RWPE2 (cell line): ENCODE measurements around the gene HEPN1.

Experiments
- ATAC-seq: fragments of 200-7000 bp; cut with Tn5 transposase; 3 replicates; pipeline ENCODE4 v1.9.1; 2021; ENCODE audit warnings: low read depth
- DNase-seq: peaks from one replicate; pipeline ENCODE4 v3.0.0-alpha.2; 2020; ENCODE audit warnings: low spot score
- H3K27ac ChIP-seq: fragments of 450-650 bp; 2 replicates; pipeline ENCODE4 v1.5.1; 2017; ENCODE audit warnings: mild to moderate bottlenecking; ENCODE audit not compliant: poor library complexity, severe bottlenecking
- H3K27me3 ChIP-seq: fragments of 250-450 bp; sonication (Bioruptor Pico); 2 replicates; pipeline ENCODE4 v1.5.1; 2021; ENCODE audit warnings: mild to moderate bottlenecking, moderate library complexity; ENCODE audit not compliant: insufficient read depth, poor library complexity, severe bottlenecking
- H3K36me3 ChIP-seq: fragments of 250-450 bp; sonication (Bioruptor Pico); 2 replicates; pipeline ENCODE4 v1.5.1; 2020; ENCODE audit warnings: low read depth, mild to moderate bottlenecking, moderate library complexity
- H3K4me1 ChIP-seq: fragments of 250-450 bp; sonication (Bioruptor Pico); 2 replicates; pipeline ENCODE4 v1.5.1; 2021; ENCODE audit warnings: mild to moderate bottlenecking, moderate library complexity; ENCODE audit not compliant: insufficient read depth, poor library complexity, severe bottlenecking
- H3K4me3 ChIP-seq: fragments of 250-450 bp; sonication (Bioruptor Pico); 2 replicates; pipeline ENCODE4 v1.5.1; 2021; ENCODE audit warnings: mild to moderate bottlenecking, moderate library complexity; ENCODE audit not compliant: severe bottlenecking
- H3K9me3 ChIP-seq: fragments of 250-450 bp; sonication (Bioruptor Pico); 2 replicates; pipeline ENCODE4 v1.5.1; 2021; ENCODE audit warnings: mild to moderate bottlenecking, moderate library complexity; ENCODE audit not compliant: severe bottlenecking
- TF ChIP-seq, protein P1 (sequence below): fragments of 450-650 bp; IDR thresholded peaks from one replicate; pipeline ENCODE4 v1.5.1; 2017; ENCODE audit warnings: mild to moderate bottlenecking, moderate library complexity; ENCODE audit not compliant: poor library complexity, severe bottlenecking

Gene HEPN1

DNA sequence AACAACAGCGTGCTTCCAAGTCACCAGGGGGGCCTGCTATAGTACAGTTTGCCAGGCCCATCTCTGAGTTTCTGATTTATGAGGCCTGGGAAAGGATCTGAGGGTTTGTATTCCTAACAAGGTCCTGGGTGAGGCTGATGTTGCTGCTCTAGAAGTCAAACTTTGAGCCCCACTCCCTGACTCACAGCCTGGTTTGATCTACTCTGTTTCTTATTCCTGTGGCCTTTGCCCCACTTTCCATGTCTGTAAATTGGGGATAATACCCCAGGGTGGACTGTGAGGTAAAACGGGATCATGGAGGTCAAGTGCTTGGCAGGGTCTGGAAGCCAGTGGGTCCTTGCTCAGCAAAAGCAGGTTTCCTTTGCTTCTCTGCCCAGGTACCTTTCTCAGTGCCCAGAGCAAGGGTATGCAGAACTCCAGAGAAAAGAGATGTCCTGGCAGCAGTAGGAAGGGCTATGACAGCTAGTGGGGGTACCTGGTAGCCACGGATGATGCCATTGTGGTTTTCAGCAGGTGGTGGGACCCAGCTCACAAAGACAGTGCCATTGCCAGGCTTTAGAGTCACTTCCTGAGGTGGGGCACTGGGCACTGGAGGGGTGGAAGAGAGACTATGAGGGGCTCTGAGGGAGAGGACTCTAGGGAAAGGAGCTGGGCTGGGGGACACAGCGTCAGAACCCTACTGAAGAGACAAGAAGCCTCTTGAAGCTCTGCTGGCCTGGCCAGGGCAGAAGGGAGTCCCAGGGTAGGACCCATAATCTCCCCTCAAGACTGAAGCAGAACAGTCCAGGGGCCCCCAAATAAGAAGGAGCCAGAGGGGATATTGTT lies 24.2 kb upstream of the HEPN1 start:
- no peak overlapping the region for H3K27ac ChIP-seq
- H3K9me3 ChIP-seq: no peaks in the 10 kb centered on the region
- ATAC-seq (no peak), DNase-seq (no peak)
- TF ChIP-seq, protein P1, sequence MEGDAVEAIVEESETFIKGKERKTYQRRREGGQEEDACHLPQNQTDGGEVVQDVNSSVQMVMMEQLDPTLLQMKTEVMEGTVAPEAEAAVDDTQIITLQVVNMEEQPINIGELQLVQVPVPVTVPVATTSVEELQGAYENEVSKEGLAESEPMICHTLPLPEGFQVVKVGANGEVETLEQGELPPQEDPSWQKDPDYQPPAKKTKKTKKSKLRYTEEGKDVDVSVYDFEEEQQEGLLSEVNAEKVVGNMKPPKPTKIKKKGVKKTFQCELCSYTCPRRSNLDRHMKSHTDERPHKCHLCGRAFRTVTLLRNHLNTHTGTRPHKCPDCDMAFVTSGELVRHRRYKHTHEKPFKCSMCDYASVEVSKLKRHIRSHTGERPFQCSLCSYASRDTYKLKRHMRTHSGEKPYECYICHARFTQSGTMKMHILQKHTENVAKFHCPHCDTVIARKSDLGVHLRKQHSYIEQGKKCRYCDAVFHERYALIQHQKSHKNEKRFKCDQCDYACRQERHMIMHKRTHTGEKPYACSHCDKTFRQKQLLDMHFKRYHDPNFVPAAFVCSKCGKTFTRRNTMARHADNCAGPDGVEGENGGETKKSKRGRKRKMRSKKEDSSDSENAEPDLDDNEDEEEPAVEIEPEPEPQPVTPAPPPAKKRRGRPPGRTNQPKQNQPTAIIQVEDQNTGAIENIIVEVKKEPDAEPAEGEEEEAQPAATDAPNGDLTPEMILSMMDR: no peak
- H3K27me3 ChIP-seq: no peaks in the 10 kb centered on the region
- H3K4me1 ChIP-seq: peaks cover 30% of the 10 kb centered on the region
- no peaks in the 10 kb centered on the region for H3K36me3 ChIP-seq
- no peak overlapping the region for H3K4me3 ChIP-seq

DNA sequence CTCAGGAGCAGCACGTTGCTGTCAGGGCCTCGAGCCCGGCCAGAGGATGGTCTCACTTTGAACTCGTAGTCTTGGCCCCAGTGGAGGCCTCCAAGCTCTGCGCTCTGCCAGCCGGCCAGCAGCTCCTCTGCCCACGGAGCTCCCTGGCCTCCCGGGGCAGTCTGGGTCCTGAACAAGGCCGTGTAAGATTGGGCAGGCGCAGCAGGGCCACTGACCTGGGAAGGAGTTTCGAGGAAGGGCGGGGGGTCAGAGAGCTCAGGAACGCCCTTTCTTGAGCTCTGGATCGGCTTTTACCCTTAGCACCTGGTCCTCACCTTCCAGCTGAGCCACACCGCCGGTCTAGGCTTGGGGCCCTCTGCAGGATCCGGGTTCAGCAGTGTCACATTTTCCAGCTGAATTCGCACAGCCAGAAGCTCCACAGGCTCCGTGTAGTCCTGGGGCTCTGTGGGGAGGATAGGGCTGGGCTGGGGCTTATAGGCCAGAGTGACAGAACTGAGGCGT lies 23.5 kb upstream of the HEPN1 start:
- no peaks in the 10 kb centered on the region for H3K27me3 ChIP-seq
- ATAC-seq: no peak
- H3K36me3 ChIP-seq: no peaks in the 10 kb centered on the region
- H3K4me1 ChIP-seq: peaks cover 37% of the 10 kb centered on the region
- H3K27ac ChIP-seq: no peak overlapping the region
- TF ChIP-seq, protein P1: no peak
- no peaks in the 10 kb centered on the region for H3K9me3 ChIP-seq
- no peak for DNase-seq
- no peak overlapping the region for H3K4me3 ChIP-seq

DNA sequence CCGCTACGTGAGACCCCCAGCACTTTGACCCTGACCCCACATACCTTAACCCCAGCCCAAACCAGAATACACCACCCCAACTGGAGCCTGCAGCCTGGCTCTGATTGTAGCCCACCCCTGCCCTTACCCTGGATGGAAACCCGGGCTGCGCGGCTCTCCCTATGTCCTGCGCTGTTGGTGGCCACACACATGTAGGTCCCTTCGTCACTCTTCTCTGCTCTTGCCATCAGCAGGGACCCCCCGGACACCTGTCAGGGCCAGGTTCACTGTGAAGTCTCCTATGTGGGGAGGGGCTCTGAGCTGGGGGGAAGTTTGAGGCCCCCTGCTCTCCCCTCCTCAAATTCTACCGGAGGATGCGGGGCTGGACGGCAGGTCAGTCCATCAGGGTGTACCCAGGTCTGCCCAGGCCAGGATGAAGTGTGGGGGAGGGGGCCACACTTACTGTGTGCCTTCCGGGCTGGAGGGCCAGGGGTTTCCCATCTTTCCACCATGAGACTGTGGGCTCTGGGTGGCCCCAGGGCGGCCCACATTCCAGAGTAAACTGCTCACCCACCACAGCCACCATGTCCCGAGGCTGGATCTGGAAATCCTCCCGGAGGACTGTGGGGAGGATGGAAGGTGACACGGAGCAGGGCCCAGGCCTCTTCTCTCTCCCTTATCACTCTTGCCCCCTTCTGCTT lies 22.8 kb upstream of the HEPN1 start:
- H3K27me3 ChIP-seq: no peaks in the 10 kb centered on the region
- TF ChIP-seq, protein P1: no peak

DNA sequence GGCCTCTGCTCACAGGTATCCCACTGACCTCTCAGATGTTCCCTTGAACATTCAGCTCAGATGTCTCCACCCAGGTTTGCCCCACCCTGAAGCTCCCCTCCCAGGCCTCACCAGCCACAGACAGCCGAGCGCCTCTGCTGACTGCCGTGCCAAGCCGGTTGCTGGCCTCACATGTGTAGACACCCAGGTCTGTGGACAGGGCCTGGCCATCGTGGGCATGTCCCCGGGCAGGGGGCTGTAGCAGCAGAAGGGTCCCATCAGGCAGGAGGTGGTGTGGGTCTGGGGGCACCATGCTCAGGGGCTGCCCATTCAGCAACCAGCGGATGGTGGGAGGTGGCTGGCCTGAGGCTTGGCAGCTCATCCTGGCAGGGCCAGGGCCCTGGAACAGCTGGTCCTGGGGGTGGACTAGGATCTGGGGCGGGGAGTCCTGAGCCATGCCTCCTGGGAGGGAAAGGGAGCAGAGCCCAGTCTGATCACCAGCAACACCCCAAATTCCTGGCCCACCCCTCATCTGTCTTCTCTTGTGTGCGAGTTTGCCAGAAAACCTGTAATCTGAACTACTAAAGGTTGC lies 22.1 kb upstream of the HEPN1 start:
- Histone ChIP-seq H3K27me3 (no peaks in the 10 kb centered on the region), H3K4me3 (no peak overlapping the region), H3K27ac (peak overlapping the region; percentile 99), H3K36me3 (no peaks in the 10 kb centered on the region), H3K9me3 (no peaks in the 10 kb centered on the region), H3K4me1 (peaks cover 48% of the 10 kb centered on the region)
- DNase-seq (no peak), ATAC-seq (no peak)
- TF ChIP-seq, protein P1: no peak

More for the DNA sequence above, 22.8 kb upstream of the HEPN1 start:
- no peak for DNase-seq
- ATAC-seq: no peak
- Histone ChIP-seq H3K4me1 (peaks cover 44% of the 10 kb centered on the region), H3K4me3 (no peak overlapping the region), H3K27ac (peak overlapping the region; percentile 99), H3K36me3 (no peaks in the 10 kb centered on the region), H3K9me3 (no peaks in the 10 kb centered on the region)
